Glomerular endothelial cell (primary cell): ENCODE data around the gene CKMT2. TPM values are rescaled to one million over a fixed set of nuclear protein-coding genes. Genes with fewer than 3 reads are reported as not detected.

Experiments
- DNase-seq: peaks from one replicate; pipeline ENCODE4 v3.0.0-alpha.2; 2011; ENCODE audit warnings: low read depth, low spot score; ENCODE audit errors: extremely low read depth
- total RNA-seq: library from RNA; depleted of rRNA; stranded (reverse); fragments of >200 nt; gene quantifications from 2 replicates; pipeline ENCODE4 v1.2.3, GENCODE V29; 2015

Gene CKMT2
- total RNA-seq, 1 donor from 2014 or later = not detected

DNA sequence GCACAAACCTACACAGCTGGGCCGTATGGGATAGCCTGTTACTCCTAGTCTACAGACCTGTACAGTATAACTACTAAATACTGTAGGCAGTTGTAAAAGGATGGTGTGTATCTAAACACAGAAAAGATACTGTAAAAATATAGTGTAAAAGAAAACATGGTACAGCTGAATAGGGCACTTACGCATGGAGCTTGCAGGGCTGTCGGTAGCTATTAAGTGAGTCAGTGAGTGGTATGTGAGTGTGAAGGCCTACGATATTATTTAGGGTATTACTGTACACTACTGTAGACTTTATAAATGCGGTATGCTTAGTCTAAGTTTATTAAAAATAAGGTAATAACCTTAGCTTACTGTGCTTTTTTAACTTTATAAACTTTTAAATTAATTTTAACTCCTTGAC, 69.5 kb downstream of the CKMT2 start:
- DNase-seq = no peak

DNA sequence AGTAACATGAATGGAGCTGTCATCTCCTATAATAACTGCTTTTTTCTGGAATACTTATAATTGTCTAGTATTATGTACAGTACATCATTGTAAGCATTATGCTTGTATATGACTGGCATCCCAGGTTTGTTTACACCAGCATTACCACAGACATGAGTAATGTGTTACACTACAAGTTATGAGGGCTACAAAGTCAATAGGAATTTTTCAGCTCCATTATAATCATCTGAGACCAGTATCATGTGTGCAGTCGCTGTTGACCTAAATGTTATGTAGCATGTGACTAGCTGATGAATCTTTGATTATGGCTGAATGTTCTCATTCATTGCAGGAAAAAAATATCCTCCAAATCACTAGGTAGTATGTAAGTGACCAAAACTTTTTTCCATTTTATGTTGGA, 70.4 kb downstream of the CKMT2 start:
- DNase-seq = no peak

GRCh38 chr5:81305785-81306184, 72.7 kb downstream of the CKMT2 start:
- DNase-seq = no peak

GRCh38 chr5:81308836-81309235, 75.7 kb downstream of the CKMT2 start:
- DNase-seq = no peak

DNA sequence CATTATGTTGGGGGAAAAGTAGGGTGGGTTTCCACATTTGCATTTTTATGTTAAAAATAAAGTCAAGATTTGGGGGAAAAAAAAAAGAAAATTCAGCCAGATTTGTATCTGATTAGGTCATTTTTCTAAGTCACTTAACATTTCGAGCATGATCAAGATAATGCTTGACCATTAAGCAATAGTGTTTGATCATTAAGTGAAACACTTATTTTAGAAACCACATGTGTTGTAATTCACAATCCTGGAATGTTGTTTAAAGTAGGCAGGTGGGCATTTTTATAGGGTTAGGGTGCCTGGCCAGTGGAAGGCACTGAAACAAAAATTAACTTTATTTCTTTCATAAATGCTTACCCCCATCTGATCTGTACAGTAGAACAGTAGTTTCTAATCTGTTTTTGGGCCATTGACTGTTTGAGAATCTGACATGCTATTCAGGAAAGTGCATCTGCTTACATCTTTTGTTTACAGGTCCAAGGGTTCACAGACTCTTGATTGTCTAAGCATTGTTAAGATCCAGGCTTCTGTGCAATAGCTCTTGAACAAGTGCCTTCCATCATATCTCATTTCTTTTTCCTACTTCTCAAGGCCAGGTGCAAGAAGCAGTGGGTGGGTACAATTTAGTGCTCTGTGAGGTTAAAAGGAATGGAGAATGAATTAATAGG, 77.4 kb downstream of the CKMT2 start:
- no peak for DNase-seq

DNA sequence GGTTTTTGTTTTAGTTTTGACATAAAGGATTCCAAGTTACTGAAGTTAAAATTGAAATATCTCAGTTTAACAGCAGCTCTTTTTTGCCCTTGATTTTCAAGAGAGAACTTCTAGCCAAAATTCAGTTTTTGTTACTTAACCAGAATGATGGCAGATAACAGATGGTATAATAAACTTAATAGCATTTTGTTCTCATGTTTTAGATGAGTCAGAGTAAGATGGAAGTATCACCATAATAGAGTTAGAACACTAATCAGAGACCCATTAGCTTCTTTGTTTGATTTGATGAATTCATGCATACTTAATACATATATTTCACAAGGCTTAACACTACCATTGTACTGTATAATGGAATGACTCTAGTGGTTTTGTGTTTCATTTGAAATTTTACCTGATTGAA, 80.2 kb downstream of the CKMT2 start:
- DNase-seq = no peak

- DNase-seq = no peak
These were observed 80.6 kb downstream of the CKMT2 start for GRCh38 chr5:81313686-81314085.

- DNase-seq = no peak
These were observed 81.5 kb downstream of the CKMT2 start for GRCh38 chr5:81314581-81314980.

- no peak for DNase-seq
These were observed 82.2 kb downstream of the CKMT2 start for GRCh38 chr5:81315336-81315735.

GRCh38 chr5:81315830-81316229, 82.7 kb downstream of the CKMT2 start:
- no peak for DNase-seq

Other genes with a start within 250 kb of the CKMT2 start
- gene ZCCHC9, start 68.3 kb downstream of the CKMT2 start, total RNA-seq = 15.0 and 16.2 TPM in 2 replicates
- gene ACOT12, start 160.8 kb downstream of the CKMT2 start, total RNA-seq = not detected in 2 replicates